Sigmoid colon (tissue), 4 donors: ENCODE measurements around the gene ITGA5.
A peak's percentile ranks its signal among the peaks of the same experiment; 100 is the strongest.

ENCODE experiments used
- EP300 ChIP-seq, 4 donors: sonication (generic); formaldehyde crosslinking; IDR thresholded peaks; one replicate each; pipeline ENCODE4 v1.6.1; 2017; ENCODE audit warnings: antibody characterized with exemption in 4 of 4
- POLR2A ChIP-seq, 2 donors: fragments of 450-650 bp; IDR thresholded peaks; one replicate each; pipeline ENCODE4 v1.6.1; 2016; ENCODE audit warnings: antibody characterized with exemption in 2 of 2, mild to moderate bottlenecking in 2 of 2, moderate library complexity in 2 of 2
- TF ChIP-seq, protein P1 (sequence below), 4 experiments: fragments of 450-650 bp in 3 of 4; fragments of 200-600 bp in 1 of 4; IDR thresholded peaks; one replicate each; pipeline ENCODE4 v1.5.1; 2016 to 2019; ENCODE audit warnings: antibody characterized with exemption in 4 of 4, mild to moderate bottlenecking in 3 of 4, moderate library complexity in 2 of 4

DNA sequence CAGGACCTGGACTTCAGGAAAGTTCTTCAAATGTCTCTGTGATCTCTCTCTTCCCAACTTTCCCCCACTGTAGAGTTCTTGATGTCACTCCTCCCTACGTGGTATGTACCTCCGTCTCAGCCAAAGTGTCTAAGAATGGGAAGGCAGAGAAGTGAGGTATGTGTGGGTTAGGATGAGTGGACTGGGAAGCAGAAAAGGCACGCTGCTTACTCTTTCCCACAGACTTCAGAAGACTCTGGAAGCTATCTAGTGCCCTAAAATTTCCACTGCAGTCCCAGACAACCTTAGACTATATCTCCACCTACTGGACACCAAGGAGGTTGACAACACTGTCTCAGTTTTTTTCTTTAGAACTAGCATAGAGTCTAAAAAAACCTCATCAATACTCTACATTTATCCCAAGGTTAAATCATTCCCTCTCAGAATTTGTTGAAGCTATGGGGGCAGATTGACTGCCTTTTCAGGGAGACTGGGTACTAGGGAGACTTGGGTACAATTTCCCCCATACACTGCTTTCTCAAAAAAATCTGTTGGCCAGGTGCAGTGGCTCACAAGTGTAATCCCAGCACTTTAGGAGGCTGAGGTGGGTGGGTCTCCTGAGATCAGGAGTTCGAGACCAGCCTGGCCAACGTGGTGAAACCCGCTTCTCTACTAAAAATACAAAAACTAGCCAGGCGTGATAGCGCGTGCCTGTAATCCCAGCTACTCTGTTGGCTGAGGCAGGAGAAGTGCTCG, 20.6 kb upstream of the ITGA5 start:
- TF ChIP-seq, protein P1, sequence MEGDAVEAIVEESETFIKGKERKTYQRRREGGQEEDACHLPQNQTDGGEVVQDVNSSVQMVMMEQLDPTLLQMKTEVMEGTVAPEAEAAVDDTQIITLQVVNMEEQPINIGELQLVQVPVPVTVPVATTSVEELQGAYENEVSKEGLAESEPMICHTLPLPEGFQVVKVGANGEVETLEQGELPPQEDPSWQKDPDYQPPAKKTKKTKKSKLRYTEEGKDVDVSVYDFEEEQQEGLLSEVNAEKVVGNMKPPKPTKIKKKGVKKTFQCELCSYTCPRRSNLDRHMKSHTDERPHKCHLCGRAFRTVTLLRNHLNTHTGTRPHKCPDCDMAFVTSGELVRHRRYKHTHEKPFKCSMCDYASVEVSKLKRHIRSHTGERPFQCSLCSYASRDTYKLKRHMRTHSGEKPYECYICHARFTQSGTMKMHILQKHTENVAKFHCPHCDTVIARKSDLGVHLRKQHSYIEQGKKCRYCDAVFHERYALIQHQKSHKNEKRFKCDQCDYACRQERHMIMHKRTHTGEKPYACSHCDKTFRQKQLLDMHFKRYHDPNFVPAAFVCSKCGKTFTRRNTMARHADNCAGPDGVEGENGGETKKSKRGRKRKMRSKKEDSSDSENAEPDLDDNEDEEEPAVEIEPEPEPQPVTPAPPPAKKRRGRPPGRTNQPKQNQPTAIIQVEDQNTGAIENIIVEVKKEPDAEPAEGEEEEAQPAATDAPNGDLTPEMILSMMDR (IDR thresholded peaks at IDR 0.05) = peak; percentile 67 to 86 (median 82)
- no peak for TF ChIP-seq EP300 (IDR thresholded peaks at IDR 0.05)
- TF ChIP-seq POLR2A (IDR thresholded peaks at IDR 0.05) = no peak
